SJCRH30 (cell line): ENCODE results near the gene FUT8. TPM values are rescaled to one million over a fixed set of nuclear protein-coding genes. Genes with fewer than 3 reads are reported as not detected.
"Not testable (repeated sequence)": the region's sequence is repeated elsewhere in the genome, so short reads cannot be mapped to it uniquely, and the experiment has no call there.

ENCODE experiments used
- DNase-seq, 2 experiments: peaks; one replicate each; pipeline ENCODE4 v3.0.0-alpha.2; 2015 to 2020
- H3K27ac ChIP-seq: fragments of 250-450 bp; sonication (Bioruptor Pico); 2 replicates; pipeline ENCODE4 v1.5.1; 2020; ENCODE audit warnings: mild to moderate bottlenecking, moderate library complexity
- H3K27me3 ChIP-seq: fragments of 250-450 bp; sonication (Bioruptor Pico); 2 replicates; pipeline ENCODE4 v1.5.1; 2020; ENCODE audit warnings: mild to moderate bottlenecking, moderate library complexity
- H3K36me3 ChIP-seq: fragments of 250-450 bp; sonication (Bioruptor Pico); 2 replicates; pipeline ENCODE4 v1.5.1; 2020; ENCODE audit warnings: mild to moderate bottlenecking, moderate library complexity
- H3K4me1 ChIP-seq: fragments of 250-450 bp; sonication (Bioruptor Pico); 2 replicates; pipeline ENCODE4 v1.5.1; 2020; ENCODE audit warnings: mild to moderate bottlenecking, moderate library complexity
- H3K4me3 ChIP-seq: fragments of 250-450 bp; sonication (Bioruptor Pico); 2 replicates; pipeline ENCODE4 v1.5.1; 2020; ENCODE audit warnings: mild to moderate bottlenecking, moderate library complexity
- H3K9me3 ChIP-seq: fragments of 250-450 bp; sonication (Bioruptor Pico); replicated peaks from 2 replicates; pipeline ENCODE4 v1.5.1; 2020; ENCODE audit warnings: mild to moderate bottlenecking, moderate library complexity
- total RNA-seq: library from RNA; depleted of rRNA; stranded (reverse); fragments of >200 nt; shearing (Covaris generic); gene quantifications from 2 replicates; pipeline ENCODE4 v1.2.3, GENCODE V29; 2014

The FUT8 gene
- total RNA-seq, 1 experiment from 2014 or later, result 11.0 TPM

- H3K9me3 ChIP-seq, result no peaks in the 10 kb centered on the region
- H3K4me1 ChIP-seq, result no peaks in the 10 kb centered on the region
- H3K4me3 ChIP-seq, result no peak overlapping the region
- H3K27me3 ChIP-seq, result no peaks in the 10 kb centered on the region
- no peak for DNase-seq
- no peaks in the 10 kb centered on the region for H3K36me3 ChIP-seq
- H3K27ac ChIP-seq, result no peak overlapping the region
These were observed 245.7 kb downstream of the FUT8 start for GRCh38 chr14:65658202-65658601.

GRCh38 chr14:65661865-65662264 is 249.3 kb downstream of the FUT8 start:
- H3K36me3 ChIP-seq, result no peaks in the 10 kb centered on the region
- H3K27me3 ChIP-seq, result no peaks in the 10 kb centered on the region
- H3K9me3 ChIP-seq, result no peaks in the 10 kb centered on the region
- H3K4me3 ChIP-seq, result no peak overlapping the region
- H3K4me1 ChIP-seq, result no peaks in the 10 kb centered on the region
- no peak for DNase-seq
- no peak overlapping the region for H3K27ac ChIP-seq

DNA sequence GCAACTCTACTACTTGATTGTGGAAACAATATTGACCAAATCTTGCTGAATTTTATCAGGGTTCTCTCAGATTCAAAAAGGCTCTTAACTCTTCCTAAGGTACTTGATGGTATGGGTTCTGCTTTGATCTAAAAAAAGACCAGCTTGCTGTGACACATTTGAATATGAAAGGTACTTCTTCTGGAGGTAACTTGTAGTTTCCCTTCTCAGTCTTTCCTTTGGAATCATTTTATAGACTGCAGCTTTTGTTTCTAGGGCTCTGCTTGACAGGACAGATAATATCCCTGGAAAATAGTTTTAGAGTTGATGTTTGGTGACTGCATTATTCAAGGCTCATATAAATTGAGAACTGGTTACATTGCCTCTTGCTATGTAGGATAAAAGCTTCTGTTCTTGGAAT is 251.9 kb downstream of the FUT8 start:
- H3K4me3 ChIP-seq, result no peak overlapping the region
- DNase-seq, result no peak
- H3K27ac ChIP-seq, result no peak overlapping the region
- no peaks in the 10 kb centered on the region for H3K27me3 ChIP-seq
- H3K9me3 ChIP-seq, result no peaks in the 10 kb centered on the region
- H3K36me3 ChIP-seq, result no peaks in the 10 kb centered on the region
- H3K4me1 ChIP-seq, result no peaks in the 10 kb centered on the region

GRCh38 chr14:65676361-65677014 is 264.0 kb downstream of the FUT8 start:
- H3K27ac ChIP-seq, result no peak overlapping the region
- H3K27me3 ChIP-seq, result no peaks in the 10 kb centered on the region
- DNase-seq, result no peak
- no peaks in the 10 kb centered on the region for H3K4me1 ChIP-seq
- no peaks in the 10 kb centered on the region for H3K36me3 ChIP-seq
- H3K4me3 ChIP-seq, result no peak overlapping the region
- H3K9me3 ChIP-seq, result no peaks in the 10 kb centered on the region

GRCh38 chr14:65685572-65685971 is 273.0 kb downstream of the FUT8 start:
- Histone ChIP-seq H3K27me3 (no peaks in the 10 kb centered on the region), H3K4me3 (no peak overlapping the region), H3K36me3 (no peaks in the 10 kb centered on the region), H3K4me1 (no peaks in the 10 kb centered on the region), H3K9me3 (no peaks in the 10 kb centered on the region), H3K27ac (no peak overlapping the region)
- DNase-seq, result no peak

GRCh38 chr14:65686761-65687160 is 274.2 kb downstream of the FUT8 start:
- Histone ChIP-seq H3K27ac (no peak overlapping the region), H3K4me3 (no peak overlapping the region), H3K27me3 (no peaks in the 10 kb centered on the region), H3K4me1 (no peaks in the 10 kb centered on the region), H3K36me3 (no peaks in the 10 kb centered on the region), H3K9me3 (no peaks in the 10 kb centered on the region)
- DNase-seq, result no peak

DNA sequence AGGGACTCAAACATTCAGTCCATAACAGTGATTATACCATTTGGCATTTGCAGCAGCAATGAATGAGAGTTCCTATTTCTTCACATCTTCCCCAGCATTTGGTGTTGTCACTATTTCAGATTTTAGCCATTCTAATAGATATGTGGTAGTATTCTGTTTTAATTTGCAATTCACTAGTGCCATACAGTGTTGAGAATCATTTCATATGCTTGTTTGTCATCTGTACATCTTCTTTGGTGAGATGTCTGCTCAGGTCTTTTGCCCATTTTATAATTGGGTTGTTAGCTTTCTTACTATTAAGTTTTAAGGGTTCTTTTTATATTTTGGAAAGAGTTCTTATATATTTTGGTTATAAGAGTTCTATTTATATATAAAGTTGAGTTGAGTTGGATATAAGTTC is 276.5 kb downstream of the FUT8 start:
- Histone ChIP-seq H3K27ac (no peak overlapping the region), H3K36me3 (no peaks in the 10 kb centered on the region), H3K4me3 (no peak overlapping the region), H3K9me3 (no peaks in the 10 kb centered on the region), H3K4me1 (no peaks in the 10 kb centered on the region), H3K27me3 (no peaks in the 10 kb centered on the region)
- DNase-seq, result no peak

- not testable (repeated sequence) for H3K27me3 ChIP-seq, H3K27ac ChIP-seq, H3K36me3 ChIP-seq, H3K9me3 ChIP-seq, DNase-seq, H3K4me3 ChIP-seq, H3K4me1 ChIP-seq
These were observed 280.0 kb downstream of the FUT8 start for GRCh38 chr14:65692566-65692965.

DNA sequence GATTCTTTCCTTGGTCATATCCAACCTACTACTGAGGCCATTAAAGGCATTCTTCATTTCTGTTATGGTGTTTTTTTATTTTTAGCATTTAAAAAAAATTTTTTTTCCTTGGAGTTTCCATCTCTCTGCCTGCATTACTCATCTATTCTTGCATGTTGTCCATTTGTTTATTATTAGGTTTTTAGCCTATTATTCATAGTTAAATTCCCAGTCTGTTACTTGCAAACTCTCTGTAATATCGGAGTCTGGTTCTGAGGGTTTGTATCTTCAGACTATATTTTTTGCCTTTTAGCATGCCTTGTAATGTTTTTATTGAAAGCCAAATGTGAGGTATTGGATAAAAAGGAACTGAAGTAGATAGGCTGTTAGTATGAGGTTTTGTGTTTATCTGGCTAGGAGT is 284.3 kb downstream of the FUT8 start:
- Histone ChIP-seq H3K36me3 (no peaks in the 10 kb centered on the region), H3K27me3 (no peaks in the 10 kb centered on the region), H3K27ac (no peak overlapping the region), H3K4me3 (no peak overlapping the region), H3K9me3 (no peaks in the 10 kb centered on the region), H3K4me1 (no peaks in the 10 kb centered on the region)
- DNase-seq, result no peak

GRCh38 chr14:65703521-65703920 is 291.0 kb downstream of the FUT8 start:
- no peaks in the 10 kb centered on the region for H3K4me1 ChIP-seq
- no peaks in the 10 kb centered on the region for H3K36me3 ChIP-seq

DNA sequence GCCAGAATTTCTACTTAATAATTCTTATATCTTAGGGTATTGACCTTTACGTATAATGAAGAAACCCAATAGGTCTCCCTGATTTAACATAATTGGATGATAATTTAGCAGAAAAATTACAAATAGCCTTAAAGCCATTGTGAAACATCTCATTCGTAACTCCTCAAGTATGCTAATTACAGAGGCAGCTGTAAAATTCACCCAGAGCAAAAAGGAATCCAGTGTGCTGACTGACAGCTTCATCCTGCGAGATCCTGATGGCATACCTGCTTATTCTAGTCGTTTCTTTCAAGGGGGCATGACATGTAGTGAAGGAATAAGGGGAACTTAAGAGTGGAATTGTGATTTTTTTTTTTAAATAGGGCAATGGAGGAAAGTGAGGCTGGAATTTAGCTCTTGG is 291.5 kb downstream of the FUT8 start:
- Histone ChIP-seq H3K4me3 (no peak overlapping the region), H3K27me3 (no peaks in the 10 kb centered on the region), H3K4me1 (no peaks in the 10 kb centered on the region), H3K27ac (no peak overlapping the region), H3K9me3 (no peaks in the 10 kb centered on the region), H3K36me3 (no peaks in the 10 kb centered on the region)
- DNase-seq, result no peak

More at GRCh38 chr14:65703521-65703920, 291.0 kb downstream of the FUT8 start:
- Histone ChIP-seq H3K27me3 (no peaks in the 10 kb centered on the region), H3K9me3 (no peaks in the 10 kb centered on the region), H3K4me3 (no peak overlapping the region), H3K27ac (no peak overlapping the region)
- no peak for DNase-seq

- no peak overlapping the region for H3K4me3 ChIP-seq
- no peaks in the 10 kb centered on the region for H3K36me3 ChIP-seq
- no peak overlapping the region for H3K27ac ChIP-seq
- no peak for DNase-seq
- H3K9me3 ChIP-seq, result no peaks in the 10 kb centered on the region
- no peaks in the 10 kb centered on the region for H3K4me1 ChIP-seq
- H3K27me3 ChIP-seq, result no peaks in the 10 kb centered on the region
These were observed 291.9 kb downstream of the FUT8 start for GRCh38 chr14:65704437-65704836.

DNA sequence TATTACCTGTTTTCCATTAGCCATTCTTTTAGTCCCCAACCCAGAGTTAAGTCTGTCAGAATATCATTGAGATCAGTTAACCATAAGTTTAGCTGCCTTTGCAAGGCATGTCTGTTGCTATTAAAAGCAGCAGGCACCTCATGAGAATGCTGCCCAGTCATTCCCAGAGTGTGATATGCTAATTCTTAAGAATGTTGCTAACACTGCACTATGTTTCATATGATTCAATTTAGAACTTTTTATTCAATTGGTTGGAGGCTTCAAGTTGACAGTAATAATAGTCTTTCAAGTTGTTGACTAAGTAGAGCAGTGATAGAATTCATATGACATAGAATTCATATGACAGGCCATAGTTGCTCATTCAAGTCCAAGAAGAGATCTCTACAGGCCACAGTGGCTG is 292.3 kb downstream of the FUT8 start:
- Histone ChIP-seq H3K36me3 (no peaks in the 10 kb centered on the region), H3K27ac (no peak overlapping the region), H3K9me3 (no peaks in the 10 kb centered on the region), H3K4me3 (no peak overlapping the region), H3K4me1 (no peaks in the 10 kb centered on the region), H3K27me3 (no peaks in the 10 kb centered on the region)
- DNase-seq, result no peak

- Histone ChIP-seq H3K36me3 (no peaks in the 10 kb centered on the region), H3K4me1 (no peaks in the 10 kb centered on the region), H3K4me3 (no peak overlapping the region), H3K27me3 (no peaks in the 10 kb centered on the region), H3K27ac (no peak overlapping the region), H3K9me3 (no peaks in the 10 kb centered on the region)
- no peak for DNase-seq
These were observed 297.0 kb downstream of the FUT8 start for GRCh38 chr14:65709576-65709975.

DNA sequence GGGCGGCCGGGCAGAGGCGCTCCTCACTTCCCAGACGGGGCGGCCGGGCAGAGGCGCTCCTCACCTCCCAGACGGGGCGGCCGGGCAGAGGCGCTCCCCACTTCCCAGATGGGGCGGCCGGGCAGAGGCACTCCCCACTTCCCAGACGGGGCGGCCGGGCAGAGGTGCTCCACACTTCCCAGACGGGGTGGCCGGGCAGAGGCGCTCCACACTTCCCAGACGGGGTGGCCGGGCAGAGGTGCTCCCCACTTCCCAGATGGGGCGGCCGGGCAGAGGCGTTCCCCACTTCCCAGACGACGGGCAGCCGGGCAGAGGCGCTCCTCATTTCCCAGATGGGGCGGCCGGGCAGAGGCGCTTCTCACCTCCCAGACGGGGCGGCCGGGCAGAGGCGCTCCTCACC is 304.3 kb downstream of the FUT8 start:
- H3K9me3 ChIP-seq, H3K4me1 ChIP-seq, H3K4me3 ChIP-seq, DNase-seq, H3K36me3 ChIP-seq, H3K27ac ChIP-seq, H3K27me3 ChIP-seq: not testable (repeated sequence)

- not testable (repeated sequence) for H3K4me3 ChIP-seq, H3K36me3 ChIP-seq, H3K4me1 ChIP-seq, H3K27me3 ChIP-seq, DNase-seq, H3K9me3 ChIP-seq, H3K27ac ChIP-seq
These were observed 304.9 kb downstream of the FUT8 start for GRCh38 chr14:65717384-65717915.
